Measurements from ENCODE around the gene FAM171A1.

Gene FAM171A1

GRCh38 chr10:15181576-15182156 lies 189.4 kb downstream of the FAM171A1 start:
- TF ChIP-seq CTCF (IDR thresholded peaks at IDR 0.05; ENCODE audit: low read depth, low read length, missing control alignments): no peak
- no peak for DNase-seq (ENCODE audit: extremely low read depth, low read depth)
- no peak overlapping the region for H3K4me3 ChIP-seq (replicated peaks; ENCODE audit: low read depth, low read length)

- no peak for DNase-seq (ENCODE audit: extremely low read depth, low read depth)
- H3K4me3 ChIP-seq (replicated peaks; ENCODE audit: low read depth, low read length): no peak overlapping the region
- no peak for TF ChIP-seq CTCF (IDR thresholded peaks at IDR 0.05; ENCODE audit: low read depth, low read length, missing control alignments)
Observed at GRCh38 chr10:15180736-15181135, 190.4 kb downstream of the FAM171A1 start.

- no peak for DNase-seq (ENCODE audit: extremely low read depth, low read depth)
- no peak overlapping the region for H3K4me3 ChIP-seq (replicated peaks; ENCODE audit: low read depth, low read length)
- TF ChIP-seq CTCF (IDR thresholded peaks at IDR 0.05; ENCODE audit: low read depth, low read length, missing control alignments): no peak
Observed at GRCh38 chr10:15176269-15176668, 194.8 kb downstream of the FAM171A1 start.

DNA sequence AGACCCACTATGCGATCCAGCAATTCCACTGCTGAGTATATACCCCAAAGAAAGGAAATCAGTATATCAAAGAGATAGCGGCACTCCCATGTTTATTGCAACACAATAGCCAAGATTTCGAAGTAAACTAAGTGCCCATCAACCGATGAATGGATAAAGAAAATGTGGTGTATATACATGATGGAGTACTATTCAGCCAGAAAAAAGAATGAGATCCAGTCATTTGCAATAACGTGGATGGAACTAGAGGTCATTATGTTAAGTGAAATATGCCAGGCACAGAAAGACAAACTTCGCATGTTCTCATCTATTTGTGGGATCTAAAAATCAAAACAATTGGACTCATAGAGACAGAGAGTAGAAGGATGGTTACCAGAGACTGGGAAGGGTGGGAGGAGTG lies 195.5 kb downstream of the FAM171A1 start:
- TF ChIP-seq CTCF (IDR thresholded peaks at IDR 0.05; ENCODE audit: low read depth, low read length, missing control alignments): no peak
- no peak overlapping the region for H3K4me3 ChIP-seq (replicated peaks; ENCODE audit: low read depth, low read length)
- DNase-seq (ENCODE audit: extremely low read depth, low read depth): no peak

DNA sequence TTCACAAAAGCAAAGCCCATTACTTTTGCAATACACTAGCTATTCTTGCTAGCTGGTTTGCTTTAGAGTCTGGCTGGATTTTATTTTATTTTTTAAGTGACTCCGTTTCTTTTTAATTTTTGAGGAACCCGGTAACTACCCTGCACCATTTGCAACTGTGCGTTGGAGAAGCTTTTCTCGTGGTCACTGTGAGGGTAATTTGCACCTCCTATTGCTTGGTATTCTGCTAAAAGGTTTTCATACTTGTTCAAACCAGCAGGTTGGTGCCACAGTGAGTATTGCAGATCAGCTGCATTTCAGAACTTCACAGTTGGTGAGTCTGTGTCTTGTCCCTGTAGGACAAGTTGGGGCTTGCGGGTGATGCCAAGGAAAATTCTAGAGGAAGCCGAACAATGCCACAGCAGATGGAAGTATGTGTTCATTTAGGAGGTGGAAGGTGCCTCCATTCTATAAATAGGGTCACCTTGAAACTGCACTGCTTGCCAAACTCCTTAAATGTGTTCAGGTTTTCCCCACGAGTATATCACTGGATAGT lies 198.7 kb downstream of the FAM171A1 start:
- no peak overlapping the region for H3K4me3 ChIP-seq (replicated peaks; ENCODE audit: low read depth, low read length)
- TF ChIP-seq CTCF (IDR thresholded peaks at IDR 0.05; ENCODE audit: low read depth, low read length, missing control alignments): no peak
- no peak for DNase-seq (ENCODE audit: extremely low read depth, low read depth)

- no peak for TF ChIP-seq CTCF (IDR thresholded peaks at IDR 0.05; ENCODE audit: low read depth, low read length, missing control alignments)
- no peak overlapping the region for H3K4me3 ChIP-seq (replicated peaks; ENCODE audit: low read depth, low read length)
- DNase-seq (ENCODE audit: extremely low read depth, low read depth): no peak
Observed at GRCh38 chr10:15169555-15170401, 201.3 kb downstream of the FAM171A1 start.
